Stimulated activated CD4-positive, alpha-beta T cell treated with anti-CD3 and anti-CD28 coated beads, TNF-alpha, amount 100 ng/mL, for 4 hours (primary cell): Measurements from ENCODE around the gene SLC36A3.

Experiments used
- DNase-seq, 3 experiments: peaks; one replicate each; pipeline ENCODE4 v3.0.0-alpha.2; 2020; ENCODE audit warnings: low read depth in 3 of 3

Gene SLC36A3

GRCh38 chr5:151298063-151298855 lies 5.3 kb downstream of the SLC36A3 start:
- no peak for DNase-seq

DNA sequence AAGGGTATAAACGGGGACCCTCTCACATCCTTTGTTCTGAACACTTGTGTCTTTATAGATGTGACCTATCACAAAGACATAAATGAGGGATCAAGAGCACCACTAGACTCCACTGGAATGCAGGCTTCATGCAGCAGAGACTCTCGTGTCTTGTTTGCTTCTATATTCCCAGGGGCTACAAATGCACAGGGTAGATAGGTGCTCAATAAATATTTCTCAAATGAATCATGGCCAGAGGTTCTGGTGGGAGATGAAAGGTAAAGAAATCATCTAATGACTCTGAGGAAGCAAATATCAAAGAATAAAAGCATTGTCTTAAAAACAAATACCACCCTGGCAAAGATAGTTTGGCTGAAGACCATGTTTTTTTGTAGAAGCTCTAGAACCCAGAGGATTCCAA lies 6.6 kb downstream of the SLC36A3 start:
- DNase-seq = no peak

DNA sequence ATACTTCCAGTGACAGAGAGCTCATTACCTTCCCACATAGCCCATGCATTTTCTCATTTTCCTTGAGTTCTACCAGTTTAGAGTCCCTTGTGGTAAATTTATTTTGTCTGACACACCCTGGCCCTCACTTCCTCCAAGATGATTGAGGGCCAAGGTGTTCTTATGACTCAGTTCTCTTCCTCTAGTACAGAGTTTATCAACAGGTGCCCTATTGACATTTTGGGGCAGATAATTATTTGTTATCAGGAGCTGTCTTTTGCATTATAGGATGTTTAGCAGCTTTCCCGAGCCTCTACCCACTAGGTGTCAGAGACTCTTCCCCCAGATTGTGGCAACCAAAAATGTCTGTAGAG lies 7.1 kb downstream of the SLC36A3 start:
- DNase-seq = no peak

DNA sequence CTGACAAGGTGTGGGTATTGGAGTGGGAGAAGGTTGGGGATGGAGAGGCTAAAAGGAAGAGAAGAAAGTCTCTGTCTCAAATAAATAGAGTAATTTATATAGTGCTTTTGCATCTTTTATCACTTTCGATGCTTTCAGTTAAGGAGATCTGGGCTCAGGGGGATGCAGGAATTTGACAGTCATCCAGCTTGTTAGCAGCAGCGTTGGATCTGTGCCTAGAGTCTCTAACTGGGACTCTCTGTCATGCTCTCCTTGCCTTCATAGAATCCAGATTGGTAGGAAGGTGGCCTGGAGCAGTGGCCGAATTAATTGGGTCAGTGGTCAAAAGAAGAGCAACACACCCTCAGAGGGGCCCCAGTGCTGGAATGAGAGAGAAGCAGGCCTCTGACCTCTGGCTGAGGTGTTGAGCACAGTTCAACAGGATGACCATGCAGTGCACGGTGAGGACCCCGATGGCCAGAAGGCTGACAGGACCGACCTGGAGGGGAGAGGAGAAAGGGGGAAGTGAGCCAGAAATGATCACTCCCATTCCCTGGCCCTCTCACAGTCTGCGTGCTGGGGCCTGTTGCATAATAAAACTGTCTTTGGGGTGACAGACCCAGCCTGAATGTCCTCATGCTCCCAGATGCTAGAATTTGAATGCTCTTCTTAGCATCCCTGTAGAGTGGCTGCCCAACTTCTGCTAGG lies 7.6 kb downstream of the SLC36A3 start:
- DNase-seq = no peak

DNA sequence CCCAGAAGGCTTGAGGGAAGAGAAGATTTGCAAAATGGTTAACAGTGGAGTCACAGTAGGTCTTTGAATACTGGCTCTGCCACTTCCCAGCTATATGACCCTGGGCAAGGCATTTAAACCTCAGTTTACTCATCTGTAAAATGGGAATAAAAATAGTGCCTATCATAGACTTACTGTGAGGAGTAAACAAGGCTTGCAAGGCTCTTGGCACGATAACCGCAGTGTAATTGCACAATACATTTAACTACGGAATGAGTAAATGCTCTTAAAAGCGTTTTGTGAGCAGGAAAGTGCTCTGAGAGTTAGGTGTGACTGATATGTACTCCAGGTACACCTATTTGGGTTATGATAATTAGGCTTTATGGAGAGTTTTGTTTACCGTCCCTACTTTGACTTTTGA lies 8.4 kb downstream of the SLC36A3 start:
- no peak for DNase-seq

DNA sequence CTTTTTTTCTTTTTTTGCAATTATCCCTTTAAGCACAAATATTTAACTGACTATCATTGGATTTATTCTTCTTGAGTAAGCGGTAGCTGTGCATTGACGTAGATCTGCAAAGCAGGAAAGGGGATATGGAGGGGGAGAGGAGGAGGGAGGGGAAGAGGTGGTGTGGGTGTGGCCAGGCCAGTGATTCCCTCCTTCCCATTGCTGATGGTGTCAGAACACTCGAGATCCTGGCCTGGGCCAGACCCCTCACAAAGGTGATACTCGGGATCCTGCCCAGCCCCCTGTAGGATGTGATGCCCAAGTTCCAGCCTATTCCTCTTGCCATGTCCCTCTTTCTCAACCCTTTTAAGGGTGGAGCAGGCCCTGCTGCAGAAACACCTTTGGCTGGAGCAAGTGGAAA lies 9.9 kb downstream of the SLC36A3 start:
- DNase-seq = no peak

DNA sequence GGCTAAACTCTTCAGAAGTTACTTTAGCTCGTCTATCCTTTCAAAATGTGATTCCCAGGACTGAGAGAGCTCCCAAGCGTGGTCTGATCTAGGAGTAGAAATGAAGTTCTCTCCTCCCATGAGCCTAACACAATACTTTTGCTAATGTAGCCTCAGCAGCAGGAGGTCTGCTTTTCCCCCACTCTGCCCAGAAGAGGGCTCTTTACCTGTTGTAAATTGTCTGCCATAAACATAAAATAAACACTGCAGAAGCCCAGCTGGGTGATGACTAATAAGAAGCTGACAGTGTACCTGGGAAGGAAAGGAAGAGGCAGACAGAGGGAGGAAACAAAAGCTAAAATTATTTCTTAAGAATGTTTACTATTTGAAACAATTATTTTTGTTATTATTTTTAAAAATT lies 15.4 kb downstream of the SLC36A3 start:
- DNase-seq = no peak

DNA sequence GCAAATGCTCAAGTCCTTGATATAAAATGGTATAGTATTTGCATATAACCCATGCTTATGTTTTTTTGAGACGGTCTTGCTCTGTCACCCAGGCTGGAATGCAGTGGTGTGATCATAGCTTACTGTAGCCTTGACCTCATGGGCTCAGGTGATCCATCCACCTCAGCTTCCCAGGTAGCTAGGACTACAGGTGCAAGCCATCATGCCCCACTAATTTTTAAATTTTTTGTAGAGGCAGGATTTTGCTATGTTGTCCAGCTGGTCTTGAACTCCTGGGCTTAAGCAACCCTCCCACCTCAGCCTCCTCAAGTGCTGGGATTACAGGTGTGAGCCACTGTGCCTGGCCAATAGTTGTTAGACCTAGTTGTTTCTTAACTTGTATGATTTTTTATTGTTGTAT lies 17.3 kb downstream of the SLC36A3 start:
- DNase-seq = no peak

DNA sequence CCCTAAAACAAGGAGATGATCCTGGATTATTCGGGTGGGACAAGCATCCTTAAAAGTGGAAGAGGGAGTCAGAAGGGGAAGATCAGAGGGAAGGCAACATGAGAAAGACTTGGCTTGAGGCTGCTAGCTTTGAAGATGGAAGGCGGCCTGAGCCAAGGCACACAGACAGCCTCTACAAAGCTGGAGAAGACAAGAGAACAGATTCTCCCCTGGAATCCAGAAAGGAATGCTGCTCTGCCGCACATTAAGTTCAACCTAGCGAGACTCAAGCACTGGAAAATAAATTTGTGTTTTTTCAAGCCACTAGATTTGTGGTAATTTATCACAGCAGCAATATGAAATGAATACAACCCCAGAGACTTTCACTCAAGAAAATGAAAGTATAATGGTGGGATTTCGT lies 17.9 kb downstream of the SLC36A3 start:
- no peak for DNase-seq

DNA sequence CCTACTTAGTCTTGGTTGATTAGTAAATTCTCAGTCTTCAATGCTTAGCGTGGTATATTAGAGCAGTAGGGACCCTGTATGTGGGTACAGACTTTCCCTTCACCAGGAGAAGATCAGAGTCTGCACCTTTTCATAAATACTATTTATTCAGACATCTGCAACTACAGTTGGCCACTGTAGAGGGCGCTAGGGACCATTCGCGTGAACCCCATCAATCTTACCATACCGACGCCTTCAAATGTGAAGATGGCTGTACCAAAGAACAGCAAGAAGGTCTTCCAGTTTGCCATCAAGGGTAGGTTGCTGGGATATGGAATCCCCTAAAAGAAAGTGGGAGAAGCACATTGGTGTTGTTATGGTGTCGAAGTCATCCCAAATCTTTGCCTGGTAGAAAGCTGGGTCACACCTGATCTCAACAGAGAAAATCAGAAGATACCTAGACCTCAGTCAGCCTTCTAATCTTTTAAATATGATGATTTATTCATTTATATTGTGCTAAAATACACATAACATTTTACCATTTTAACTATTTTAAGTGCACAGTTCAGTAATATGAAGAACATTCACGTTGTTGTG lies 19.1 kb downstream of the SLC36A3 start:
- DNase-seq = no peak

- no peak for DNase-seq
Measured at GRCh38 chr5:151283120-151283825, 20.3 kb downstream of the SLC36A3 start.

DNA sequence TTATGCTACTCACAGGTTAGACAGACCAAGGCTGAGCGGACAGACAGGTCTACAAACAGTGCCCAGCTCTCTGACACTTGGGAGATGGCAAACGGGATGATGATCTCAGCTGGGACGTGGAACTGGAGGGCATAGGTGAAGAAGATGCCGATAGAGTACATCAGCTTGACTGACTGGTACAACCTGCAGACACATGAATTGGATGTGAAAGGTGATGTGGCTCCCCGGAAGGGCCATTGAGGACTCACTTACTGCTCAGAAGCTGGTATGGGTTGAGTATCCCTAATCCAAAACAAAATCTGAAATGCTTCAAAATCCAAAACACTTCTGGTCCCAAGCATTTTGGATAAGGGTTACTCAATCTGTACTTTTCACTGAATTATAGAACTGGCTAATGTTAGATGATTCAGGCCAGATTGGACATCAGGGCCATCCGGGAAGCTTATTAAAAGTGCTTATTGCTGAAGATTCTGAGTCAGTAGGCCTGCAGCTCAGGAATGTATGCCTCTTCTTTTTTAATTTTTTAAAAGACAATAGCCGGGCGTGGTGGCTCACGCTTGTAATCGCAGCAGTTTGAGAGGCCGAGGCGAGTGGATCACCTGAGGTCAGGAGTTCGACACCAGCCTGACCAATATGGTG lies 22.4 kb downstream of the SLC36A3 start:
- no peak for DNase-seq

DNA sequence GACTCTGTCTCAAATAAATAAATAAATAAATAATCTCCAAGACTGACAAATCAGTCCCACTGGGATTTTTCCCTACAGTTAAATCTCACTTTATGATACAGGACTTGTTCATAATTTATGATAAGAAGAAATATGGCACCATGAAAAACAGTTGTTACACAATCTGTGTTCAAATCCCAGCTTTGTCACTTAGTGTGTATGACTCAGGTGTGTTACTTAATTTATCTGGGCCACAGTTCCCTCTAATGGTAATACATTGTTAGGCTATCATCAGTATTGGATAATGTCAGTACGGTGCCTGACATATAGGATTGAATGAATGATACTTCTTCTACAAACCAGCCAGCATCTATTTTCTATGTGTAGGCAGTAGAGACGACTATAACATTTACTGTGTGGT lies 23.1 kb downstream of the SLC36A3 start:
- no peak for DNase-seq

DNA sequence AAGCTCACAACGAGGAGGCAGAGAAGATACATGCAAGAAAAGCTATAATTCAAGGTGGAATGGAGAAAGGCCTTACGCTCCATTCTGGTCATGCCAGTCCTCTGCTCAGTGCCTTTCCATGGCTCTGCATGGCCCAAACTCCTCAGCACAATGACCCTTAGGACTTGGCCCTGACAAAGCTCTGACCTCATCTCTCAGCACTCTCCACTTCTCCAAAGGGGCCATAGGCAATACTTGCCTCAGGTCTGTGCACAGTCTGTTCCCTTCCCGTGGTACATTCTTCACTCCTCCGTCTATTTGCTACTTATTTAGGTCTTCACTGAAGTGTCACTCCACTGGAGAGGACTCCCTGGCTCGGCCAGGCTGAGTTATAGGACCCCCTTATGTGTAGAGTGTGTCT lies 24.7 kb downstream of the SLC36A3 start:
- DNase-seq = no peak

DNA sequence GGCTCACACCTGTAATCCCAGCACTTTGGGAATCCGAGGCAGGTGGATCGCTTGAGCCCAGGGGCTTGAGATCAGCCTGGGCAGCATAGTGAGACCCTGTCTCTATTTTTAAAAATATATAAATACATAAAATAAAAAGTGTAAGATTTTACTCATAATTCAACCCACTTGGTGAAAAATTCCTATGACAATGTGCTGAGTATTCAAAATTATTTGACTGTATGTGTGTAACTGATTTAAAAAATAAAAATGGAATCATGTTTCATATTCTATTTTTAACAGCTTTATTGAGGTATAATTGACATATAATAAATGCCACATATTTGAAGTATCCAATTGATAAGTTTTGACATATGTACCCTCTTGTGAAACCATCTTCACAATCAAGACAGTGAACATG lies 27.8 kb downstream of the SLC36A3 start:
- no peak for DNase-seq

GRCh38 chr5:151274666-151275065 lies 28.9 kb downstream of the SLC36A3 start:
- no peak for DNase-seq

DNA sequence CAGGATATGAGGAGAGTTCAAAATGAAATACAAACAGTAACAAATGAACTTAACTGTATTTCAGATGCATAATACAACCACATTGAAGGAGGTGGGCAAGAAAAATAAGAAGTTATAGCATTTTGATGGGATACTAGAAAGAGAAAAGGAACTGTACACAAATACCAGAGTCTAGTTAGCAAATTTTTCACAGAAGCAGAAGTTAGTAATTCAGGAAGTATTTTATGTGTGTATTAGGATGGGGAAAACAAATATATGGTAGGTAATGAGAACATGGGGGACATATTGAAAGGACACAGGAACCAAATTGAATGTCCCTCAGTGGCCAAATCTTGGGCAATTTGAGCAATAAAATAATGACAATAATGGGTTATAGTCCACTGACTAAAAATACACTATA lies 32.2 kb downstream of the SLC36A3 start:
- DNase-seq = no peak

DNA sequence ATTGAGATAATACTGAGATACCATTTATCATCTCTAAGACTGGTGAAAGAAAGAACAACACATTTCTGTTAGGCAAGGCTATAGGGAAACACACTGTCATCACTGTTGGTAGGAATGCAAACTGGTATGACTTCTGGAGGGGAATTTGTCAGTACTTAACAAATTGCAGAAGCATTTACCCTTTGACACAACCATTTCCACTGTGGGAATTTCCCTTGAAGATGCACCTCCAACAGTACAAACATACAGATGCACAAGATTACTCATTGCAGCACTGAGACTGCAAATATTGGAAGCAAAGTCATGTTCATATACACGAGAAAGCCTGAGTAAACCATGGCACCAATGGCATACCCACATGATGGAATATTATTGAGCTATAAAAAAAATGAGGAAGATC lies 33.0 kb downstream of the SLC36A3 start:
- no peak for DNase-seq

DNA sequence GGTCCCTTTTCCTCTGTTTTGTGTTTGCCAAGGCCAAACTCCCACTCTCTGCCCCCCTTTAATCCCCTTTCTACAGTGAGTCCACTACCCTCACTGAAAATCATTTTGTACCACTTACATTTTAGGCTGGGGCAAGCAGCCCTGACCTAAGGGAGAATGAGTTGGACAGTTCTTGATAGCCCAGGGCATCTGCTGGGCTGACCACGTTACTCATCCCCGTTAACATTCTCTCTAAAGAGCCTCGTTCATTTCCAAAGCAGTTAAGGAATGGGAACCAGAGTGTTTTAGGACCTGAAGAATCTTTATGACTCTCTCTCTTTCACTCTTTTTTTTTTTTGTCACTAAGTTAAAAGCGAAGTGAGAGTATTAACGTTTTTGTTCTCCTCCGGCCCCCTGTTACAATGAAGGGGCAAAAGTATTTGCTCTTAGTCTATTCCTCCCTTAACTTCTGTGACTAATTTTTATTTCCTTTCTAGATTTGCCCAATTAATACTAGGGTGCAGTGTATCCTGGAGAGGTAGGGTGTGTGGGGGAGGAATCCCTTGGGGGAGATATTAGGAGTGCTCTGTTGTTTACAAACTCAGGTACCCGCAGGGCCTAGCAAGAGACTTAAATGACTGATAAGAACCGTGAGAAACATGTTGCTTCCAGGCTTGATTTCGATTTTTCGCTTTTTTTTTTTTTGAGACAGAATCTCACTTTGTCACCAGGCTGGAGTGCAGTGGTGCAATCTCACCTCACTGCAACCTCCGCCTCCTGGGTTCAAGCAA lies 35.9 kb downstream of the SLC36A3 start:
- no peak for DNase-seq

GRCh38 chr5:151264113-151264512 lies 39.5 kb downstream of the SLC36A3 start:
- no peak for DNase-seq

DNA sequence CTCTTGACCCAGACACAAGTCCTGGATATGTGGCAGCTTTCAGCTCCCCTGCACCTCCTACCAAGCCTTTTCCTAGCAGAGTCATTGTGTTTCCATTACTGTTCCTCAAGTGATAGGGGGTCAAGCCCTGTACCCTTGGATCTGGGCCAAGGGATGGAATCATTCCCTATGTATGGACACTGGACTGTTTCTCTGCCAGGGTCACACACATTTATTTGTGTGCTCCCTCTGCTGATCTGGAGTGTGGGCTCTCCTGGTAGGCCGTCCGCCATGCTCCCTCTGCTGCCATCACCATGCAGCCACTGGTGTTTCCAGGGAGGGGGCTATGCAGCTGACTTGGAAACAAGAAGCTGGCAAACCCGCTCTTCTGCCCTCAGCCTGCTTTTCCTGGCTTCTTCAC lies 41.0 kb downstream of the SLC36A3 start:
- no peak for DNase-seq
